ENCODE measurements around the gene AOPEP.

GRCh38 chr9:94799578-94800264, 73.2 kb downstream of the AOPEP start:
- TF ChIP-seq POLR2A (IDR thresholded peaks at IDR 0.05) (no peak), CTCF (IDR thresholded peaks at IDR 0.05 in 8 of 11, conservative IDR thresholded peaks at IDR 0.05 in 3 of 11) (no peak), POLR2AphosphoS5 (IDR thresholded peaks at IDR 0.05) (no peak)

All from spleen (tissue), 7 donors.